CD14-positive monocyte (primary cell): ENCODE results near the gene SCRN2. TPM values are rescaled to one million over a fixed set of nuclear protein-coding genes. Genes with fewer than 3 reads are reported as not detected.

ENCODE experiments used
- DNase-seq, 3 donors: peaks; one replicate each; pipeline ENCODE4 v3.0.0-alpha.2; 2011 to 2022
- H2AFZ ChIP-seq: 2 replicates; pipeline ENCODE4 v1.6.0; 2012; ENCODE audit warnings: mild to moderate bottlenecking, low read depth, low read length, inconsistent platforms; ENCODE audit not compliant: insufficient read depth, poor library complexity, severe bottlenecking
- H3K27ac ChIP-seq, 2 donors: 1 replicate in 1 of 2; 2 replicates in 1 of 2; pipeline ENCODE4 v1.5.1; 2012 to 2013; ENCODE audit warnings: low read length in 2 of 2, control low read depth in 1 of 2, inconsistent platforms in 1 of 2, low read depth in 1 of 2, mild to moderate bottlenecking in 1 of 2
- H3K27me3 ChIP-seq, 2 donors: one replicate each; pipeline versions ENCODE4 v1.6.0 to v1.6.1; 2011 to 2013; ENCODE audit warnings: low read length in 2 of 2; ENCODE audit not compliant: control insufficient read depth in 2 of 2, insufficient read depth in 2 of 2
- H3K36me3 ChIP-seq, 2 donors: replicated peaks in 1 of 2; 1 replicate in 1 of 2; 2 replicates in 1 of 2; pipeline versions ENCODE4 v1.5.1 to v1.6.1; 2012 to 2013; ENCODE audit warnings: low read length in 2 of 2, control low read depth in 1 of 2, inconsistent platforms in 1 of 2, mild to moderate bottlenecking in 1 of 2; ENCODE audit not compliant: insufficient read depth in 2 of 2, control insufficient read depth in 1 of 2
- H3K4me1 ChIP-seq, 2 donors: 1 replicate in 1 of 2; 2 replicates in 1 of 2; pipeline versions ENCODE4 v1.5.1 to v1.6.1; 2012 to 2013; ENCODE audit warnings: low read length in 2 of 2, control low read depth in 1 of 2, inconsistent platforms in 1 of 2, mild to moderate bottlenecking in 1 of 2, moderate library complexity in 1 of 2; ENCODE audit not compliant: insufficient read depth in 2 of 2, control insufficient read depth in 1 of 2
- H3K4me2 ChIP-seq: replicated peaks from 2 replicates; pipeline ENCODE3; 2012; ENCODE audit warnings: low read length, moderate library complexity, mild to moderate bottlenecking; ENCODE audit not compliant: poor library complexity, severe bottlenecking; ENCODE audit errors: extremely low read depth
- H3K4me3 ChIP-seq, 3 experiments: fragments of 200-600 bp in 1 of 3; sonication (generic) in 1 of 3; replicated peaks in 1 of 3; 1 replicate in 2 of 3; 2 replicates in 1 of 3; pipeline ENCODE4 v1.5.1; 2011 to 2013; ENCODE audit warnings: low read length in 3 of 3, mild to moderate bottlenecking in 3 of 3, control low read depth in 2 of 3, low read depth in 2 of 3, inconsistent platforms in 1 of 3, moderate library complexity in 1 of 3
- H3K79me2 ChIP-seq: 2 replicates; pipeline ENCODE4 v1.6.0; 2012; ENCODE audit warnings: mild to moderate bottlenecking, control low read depth, inconsistent platforms, low read length, moderate library complexity; ENCODE audit not compliant: insufficient read depth
- H3K9ac ChIP-seq: 2 replicates; pipeline ENCODE4 v1.6.0; 2017; ENCODE audit warnings: low read length, mild to moderate bottlenecking; ENCODE audit not compliant: insufficient read depth, poor library complexity, severe bottlenecking
- H3K9me3 ChIP-seq, 2 donors: replicated peaks in 1 of 2; 1 replicate in 1 of 2; 2 replicates in 1 of 2; pipeline versions ENCODE4 v1.5.1 to v1.6.1; 2012 to 2013; ENCODE audit warnings: low read length in 2 of 2, control low read depth in 1 of 2; ENCODE audit not compliant: control insufficient read depth in 1 of 2, insufficient read depth in 1 of 2
- H4K20me1 ChIP-seq: 2 replicates; pipeline ENCODE4 v1.6.0; 2012; ENCODE audit warnings: mild to moderate bottlenecking, low read length, control low read depth, moderate library complexity; ENCODE audit not compliant: insufficient read depth
- H3K27ac Mint-ChIP-seq, 7 donors: one replicate each; pipeline ENCODE4 v1.8.0; 2020; ENCODE audit warnings: mild to moderate bottlenecking in 7 of 7, mixed read lengths in 7 of 7, moderate library complexity in 6 of 7, inconsistent platforms in 2 of 7
- H3K27me3 Mint-ChIP-seq, 3 donors: one replicate each; pipeline ENCODE4 v1.8.0; 2021 to 2022; ENCODE audit warnings: low read depth in 3 of 3, mild to moderate bottlenecking in 3 of 3, mixed read lengths in 3 of 3, moderate library complexity in 3 of 3, inconsistent platforms in 1 of 3
- H3K36me3 Mint-ChIP-seq, 2 donors: one replicate each; pipeline ENCODE4 v1.8.0; 2020; ENCODE audit warnings: mixed read lengths in 2 of 2, inconsistent platforms in 1 of 2, mild to moderate bottlenecking in 1 of 2
- H3K4me1 Mint-ChIP-seq: one replicate; pipeline ENCODE4 v1.8.0; 2020; ENCODE audit warnings: mild to moderate bottlenecking, mixed read lengths
- H3K4me3 Mint-ChIP-seq, 2 donors: one replicate each; pipeline ENCODE4 v1.8.0; 2020; ENCODE audit warnings: mild to moderate bottlenecking in 2 of 2, mixed read lengths in 2 of 2, moderate library complexity in 1 of 2
- H3K9me3 Mint-ChIP-seq, 7 donors: one replicate each; pipeline ENCODE4 v1.8.0; 2020 to 2022; ENCODE audit warnings: mixed read lengths in 7 of 7, mild to moderate bottlenecking in 6 of 7, moderate library complexity in 6 of 7, inconsistent platforms in 2 of 7
- CTCF ChIP-seq: fragments of 200-600 bp; IDR thresholded peaks from one replicate; pipeline ENCODE4 v1.8.0; 2022; ENCODE audit warnings: antibody characterized with exemption, mild to moderate bottlenecking
- WGBS: methylation state at CpG from one replicate; pipeline ENCODE4 v1.1.5; 2013; ENCODE audit warnings: missing lambda C conversion rate; ENCODE audit not compliant: insufficient coverage; 5-methylcytosine and 5-hydroxymethylcytosine counted together
- intact Hi-C, 2 donors: fragments of 100-400 bp; cut with micrococcal nuclease; formaldehyde crosslinking; loops; one replicate each; pipeline versions ENCODE4 v1.15.0 to v1.15.1; 2023
- polyA plus RNA-seq, 3 donors: library from polyadenylated mRNA; depleted of rRNA in 1 of 3; unstranded in 2 of 3; stranded (reverse) in 1 of 3; fragments of 300-500 nt in 2 of 3; fragments of >200 nt in 1 of 3; fragmentation: Illumina TruSeq in 2 of 3; gene quantifications; 1 replicate in 2 of 3; 2 replicates in 1 of 3; pipeline ENCODE4 v1.2.3, GENCODE V29; 2012 to 2021

The SCRN2 gene
- polyA plus RNA-seq, 3 donors: 13.2 to 45.1 (median 14.5) TPM

- 83% methylated on average over 4 of the region's 8 CpGs for WGBS
These were observed 38.8 kb upstream of the SCRN2 start for GRCh38 chr17:47879776-47880454.

GRCh38 chr17:47879028-47879585 is 38.0 kb upstream of the SCRN2 start:
- no peak overlapping the region for H3K9ac ChIP-seq
- H3K36me3 ChIP-seq: no peaks in the 10 kb centered on the region
- no peaks in the 10 kb centered on the region for H3K79me2 ChIP-seq
- Mint-ChIP-seq H3K4me3 (peak overlapping the region in 1 of 2 donors; percentile 35), H3K9me3 (peaks cover 0 to 1% (median 0%) of the 10 kb centered on the region in 7 donors), H3K27ac (no peak overlapping the region), H3K4me1 (peaks cover 20% of the 10 kb centered on the region), H3K36me3 (no peaks in the 10 kb centered on the region), H3K27me3 (peaks cover 4 to 25% (median 12%) of the 10 kb centered on the region in 3 donors)
- no peak overlapping the region for H2AFZ ChIP-seq
- no peak overlapping the region for H3K4me3 ChIP-seq
- intact Hi-C loops: no loop called here
- H3K4me2 ChIP-seq: no peak overlapping the region
- DNase-seq: no peak
- peaks cover 0 to 1% of the 10 kb centered on the region in 2 donors for H3K9me3 ChIP-seq
- WGBS: no CpG with 5 or more reads among the region's 2 CpGs
- peaks cover 12 to 13% of the 10 kb centered on the region in 2 donors for H3K4me1 ChIP-seq
- no peak overlapping the region for H3K27ac ChIP-seq
- H4K20me1 ChIP-seq: no peaks in the 10 kb centered on the region
- TF ChIP-seq CTCF: no peak
- H3K27me3 ChIP-seq: no peaks in the 10 kb centered on the region

More at GRCh38 chr17:47879776-47880454, 38.8 kb upstream of the SCRN2 start:
- no peak overlapping the region for H3K27ac ChIP-seq
- H3K36me3 ChIP-seq: no peaks in the 10 kb centered on the region
- H3K9me3 Mint-ChIP-seq: no peaks in the 10 kb centered on the region
- H3K9ac ChIP-seq: no peak overlapping the region
- no peak for TF ChIP-seq CTCF
- no peak overlapping the region for H3K4me3 Mint-ChIP-seq
- H3K36me3 Mint-ChIP-seq: no peaks in the 10 kb centered on the region
- H3K27me3 Mint-ChIP-seq: peaks cover 7 to 25% (median 12%) of the 10 kb centered on the region in 3 donors
- no peaks in the 10 kb centered on the region for H3K27me3 ChIP-seq
- H3K4me3 ChIP-seq: no peak overlapping the region
- no peak overlapping the region for H3K27ac Mint-ChIP-seq
- no peaks in the 10 kb centered on the region for H3K79me2 ChIP-seq
- no peaks in the 10 kb centered on the region for H3K9me3 ChIP-seq
- DNase-seq: no peak
- no peak overlapping the region for H3K4me2 ChIP-seq
- no peaks in the 10 kb centered on the region for H4K20me1 ChIP-seq
- peaks cover 12 to 13% of the 10 kb centered on the region in 2 donors for H3K4me1 ChIP-seq
- intact Hi-C loops: no loop called here
- H2AFZ ChIP-seq: no peak overlapping the region
- H3K4me1 Mint-ChIP-seq: peaks cover 18% of the 10 kb centered on the region
